ENCODE data around the gene TRIM41. TPM values are rescaled to one million over a fixed set of nuclear protein-coding genes. Genes with fewer than 3 reads are reported as not detected.

Gene TRIM41
- total and polyA plus RNA-seq, 9 of the 15 experiments (the other 6 are each of a cell fraction or from before 2014, with no cell fraction given) = 1.8 to 47.6 (median 20.9) TPM

- TF ChIP-seq HINFP (tag; conservative IDR thresholded peaks at IDR 0.05; ENCODE audit: low read depth) = no peak
- TF ChIP-seq BDP1 (IDR thresholded peaks at IDR 0.05; ENCODE audit: insufficient read depth, insufficient read length) = peak; percentile 20
- TF ChIP-seq BRF2 (IDR thresholded peaks at IDR 0.05; ENCODE audit: borderline replicate concordance, insufficient read depth, insufficient read length) = no peak
- no peak for TF ChIP-seq NFATC3 (IDR thresholded peaks at IDR 0.05)
- peak; percentile 60; the same call in 1 of the 2 replicates for TF ChIP-seq ZNF512 (tag; IDR thresholded peaks at IDR 0.05)
- TF ChIP-seq SMAD1 (IDR thresholded peaks at IDR 0.05; ENCODE audit: low read depth, low read length, partially characterized antibody) = no peak
- no peak for TF ChIP-seq NCOA6 (IDR thresholded peaks at IDR 0.05)
- no peak for TF ChIP-seq NR2F6 (CRISPR knock-in tag; IDR thresholded peaks at IDR 0.05)
- peak; percentile 63; the same call in 1 of the 2 replicates for TF ChIP-seq EP400 (IDR thresholded peaks at IDR 0.05)
- no peak for TF ChIP-seq ERF (CRISPR knock-in tag; IDR thresholded peaks at IDR 0.05)
- TF ChIP-seq ZNF263 (CRISPR knock-in tag; IDR thresholded peaks at IDR 0.05; ENCODE audit: borderline replicate concordance) = peak; percentile 17; the same call in 1 of the 2 replicates
- TF ChIP-seq ZNF589 (CRISPR knock-in tag; IDR thresholded peaks at IDR 0.05; ENCODE audit: low read depth) = no peak
- TF ChIP-seq OTX1 (CRISPR knock-in tag; IDR thresholded peaks at IDR 0.05) = no peak
- TF ChIP-seq GTF2B (IDR thresholded peaks at IDR 0.05; ENCODE audit: extremely low read depth, insufficient read length) = no peak
- no peak for TF ChIP-seq DLX4 (CRISPR knock-in tag; IDR thresholded peaks at IDR 0.05)
- TF ChIP-seq TBL1XR1 (IDR thresholded peaks at IDR 0.05; ENCODE audit: low read length in 2 of 2) = no peak
- peak; percentile 52 to 57; a peak in 2 of 4 replicates for TF ChIP-seq FOXK2 (conservative IDR thresholded peaks at IDR 0.05 in 1 of 2, IDR thresholded peaks at IDR 0.05 in 1 of 2; ENCODE audit: low read depth in 2 of 2)
- no peak for TF ChIP-seq RBM17 (IDR thresholded peaks at IDR 0.05; ENCODE audit: borderline replicate concordance, low read depth, low read length)
- no peak for TF ChIP-seq ZNF655 (CRISPR knock-in tag; IDR thresholded peaks at IDR 0.05)
Measured at GRCh38 chr5:181215997-181216989, 6.8 kb upstream of the TRIM41 start (continued).

Measured in K562 (cell line).